Measurements from ENCODE around the gene TUBAL3.

DNA sequence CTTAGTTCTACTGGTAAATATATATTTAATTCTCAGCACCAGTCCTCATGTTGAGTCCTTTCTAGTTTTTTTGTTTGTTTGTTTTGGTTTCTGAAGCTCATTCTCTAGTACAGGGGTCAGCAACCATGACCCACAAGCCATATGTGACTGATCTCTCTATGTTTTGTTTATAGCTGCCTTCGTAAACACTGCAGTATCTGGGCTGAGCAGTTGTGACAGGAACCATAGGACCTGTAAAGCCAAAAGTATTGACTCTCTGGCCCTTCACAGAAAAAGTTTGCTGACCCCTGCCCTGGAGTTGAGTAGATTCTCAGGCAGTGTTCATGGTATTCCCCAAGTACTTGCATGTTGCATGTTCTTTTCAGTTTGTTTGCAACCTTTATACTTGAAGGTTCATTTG, 28.6 kb upstream of the TUBAL3 start:
- TF ChIP-seq MAFF (IDR thresholded peaks at IDR 0.05; ENCODE audit: low read length) (no peak), KDM1A (IDR thresholded peaks at IDR 0.05) (no peak), ZNF146 (CRISPR knock-in tag; IDR thresholded peaks at IDR 0.05; ENCODE audit: unreplicated experiment) (no peak), RBBP5 (IDR thresholded peaks at IDR 0.05; ENCODE audit: borderline replicate concordance, insufficient read depth, low read length, poor library complexity, severe bottlenecking) (no peak), ZNF431 (CRISPR knock-in tag; IDR thresholded peaks at IDR 0.05) (no peak), EGR1 (conservative IDR thresholded peaks at IDR 0.05) (no peak), ZNF717 (CRISPR knock-in tag; IDR thresholded peaks at IDR 0.05) (no peak), RFX5 (IDR thresholded peaks at IDR 0.05; ENCODE audit: low read depth, low read length) (no peak), JUND (IDR thresholded peaks at IDR 0.05; ENCODE audit: borderline replicate concordance, low read depth, low read length) (no peak), JUND (tag; IDR thresholded peaks at IDR 0.05; ENCODE audit: borderline replicate concordance, low read depth, low read length) (no peak), EZH2 (IDR thresholded peaks at IDR 0.05; ENCODE audit: borderline replicate concordance, low read depth, low read length) (no peak)
- TF ChIP-seq, protein P1, sequence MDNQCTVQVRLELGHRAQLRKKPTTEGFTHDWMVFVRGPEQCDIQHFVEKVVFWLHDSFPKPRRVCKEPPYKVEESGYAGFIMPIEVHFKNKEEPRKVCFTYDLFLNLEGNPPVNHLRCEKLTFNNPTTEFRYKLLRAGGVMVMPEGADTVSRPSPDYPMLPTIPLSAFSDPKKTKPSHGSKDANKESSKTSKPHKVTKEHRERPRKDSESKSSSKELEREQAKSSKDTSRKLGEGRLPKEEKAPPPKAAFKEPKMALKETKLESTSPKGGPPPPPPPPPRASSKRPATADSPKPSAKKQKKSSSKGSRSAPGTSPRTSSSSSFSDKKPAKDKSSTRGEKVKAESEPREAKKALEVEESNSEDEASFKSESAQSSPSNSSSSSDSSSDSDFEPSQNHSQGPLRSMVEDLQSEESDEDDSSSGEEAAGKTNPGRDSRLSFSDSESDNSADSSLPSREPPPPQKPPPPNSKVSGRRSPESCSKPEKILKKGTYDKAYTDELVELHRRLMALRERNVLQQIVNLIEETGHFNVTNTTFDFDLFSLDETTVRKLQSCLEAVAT (IDR thresholded peaks at IDR 0.05) = no peak
- TF ChIP-seq, protein P2, sequence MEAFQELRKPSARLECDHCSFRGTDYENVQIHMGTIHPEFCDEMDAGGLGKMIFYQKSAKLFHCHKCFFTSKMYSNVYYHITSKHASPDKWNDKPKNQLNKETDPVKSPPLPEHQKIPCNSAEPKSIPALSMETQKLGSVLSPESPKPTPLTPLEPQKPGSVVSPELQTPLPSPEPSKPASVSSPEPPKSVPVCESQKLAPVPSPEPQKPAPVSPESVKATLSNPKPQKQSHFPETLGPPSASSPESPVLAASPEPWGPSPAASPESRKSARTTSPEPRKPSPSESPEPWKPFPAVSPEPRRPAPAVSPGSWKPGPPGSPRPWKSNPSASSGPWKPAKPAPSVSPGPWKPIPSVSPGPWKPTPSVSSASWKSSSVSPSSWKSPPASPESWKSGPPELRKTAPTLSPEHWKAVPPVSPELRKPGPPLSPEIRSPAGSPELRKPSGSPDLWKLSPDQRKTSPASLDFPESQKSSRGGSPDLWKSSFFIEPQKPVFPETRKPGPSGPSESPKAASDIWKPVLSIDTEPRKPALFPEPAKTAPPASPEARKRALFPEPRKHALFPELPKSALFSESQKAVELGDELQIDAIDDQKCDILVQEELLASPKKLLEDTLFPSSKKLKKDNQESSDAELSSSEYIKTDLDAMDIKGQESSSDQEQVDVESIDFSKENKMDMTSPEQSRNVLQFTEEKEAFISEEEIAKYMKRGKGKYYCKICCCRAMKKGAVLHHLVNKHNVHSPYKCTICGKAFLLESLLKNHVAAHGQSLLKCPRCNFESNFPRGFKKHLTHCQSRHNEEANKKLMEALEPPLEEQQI (IDR thresholded peaks at IDR 0.05) = no peak

Data from K562 (cell line).